ENCODE results near the gene ERMP1. TPM values are rescaled to one million over a fixed set of nuclear protein-coding genes. Genes with fewer than 3 reads are reported as not detected.

ERMP1 gene
- total RNA-seq, 1 experiment from 2014 or later: 25.2 TPM

DNA sequence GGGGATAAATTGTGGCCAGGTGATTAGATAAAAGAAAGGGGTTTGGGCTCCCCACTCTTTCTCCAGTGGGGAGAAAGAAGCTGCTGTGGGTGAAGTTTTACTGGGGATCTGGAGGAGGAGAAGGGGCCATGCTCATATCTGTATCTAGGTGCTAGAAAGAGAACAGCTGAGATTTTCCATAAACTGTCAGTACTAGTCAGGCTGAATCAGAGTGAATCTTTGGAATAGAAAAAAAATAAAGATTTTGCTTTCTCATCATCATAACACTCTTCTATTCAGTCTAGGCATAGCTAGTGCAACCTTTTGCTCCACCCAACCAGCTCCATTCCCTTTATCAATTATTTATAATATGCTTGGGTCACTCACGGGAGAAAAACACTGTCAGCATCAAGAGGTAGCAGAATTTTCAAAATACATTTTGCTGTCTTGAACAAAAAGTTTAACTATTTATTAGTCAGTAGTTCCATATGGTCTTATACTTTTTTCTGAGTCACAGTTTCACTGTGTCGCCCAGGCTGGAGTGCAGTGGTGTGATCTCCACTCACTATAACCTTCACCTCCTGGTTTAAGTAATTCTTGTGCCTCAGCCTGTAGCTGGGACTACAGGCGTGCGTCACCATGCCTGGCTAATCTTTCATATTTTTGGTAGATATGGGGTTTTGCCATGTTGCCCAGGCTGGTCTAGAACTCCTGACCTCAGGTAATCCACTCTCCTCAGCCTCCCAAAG is 21.3 kb upstream of the ERMP1 start:
- DNase-seq (ENCODE audit: low read depth): no peak

DNA sequence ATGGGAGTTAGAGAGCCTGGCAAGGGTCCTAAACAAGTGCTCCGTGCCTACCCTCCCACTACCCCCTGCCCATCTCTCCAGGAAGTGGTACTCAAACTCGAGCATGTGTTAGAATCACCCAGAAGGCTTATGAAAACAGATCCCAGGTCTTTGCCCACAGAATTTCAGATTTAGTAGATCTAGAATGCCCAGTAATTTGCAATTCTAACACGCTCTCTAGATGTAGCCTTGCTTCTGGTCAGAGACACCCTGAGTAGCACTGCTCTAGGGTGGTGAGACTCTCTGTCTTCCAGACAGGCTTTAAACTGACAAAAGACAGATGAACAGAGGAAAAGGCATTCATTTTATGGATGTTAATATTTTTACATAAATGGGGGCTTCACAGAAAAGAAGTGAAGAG is 20.7 kb upstream of the ERMP1 start:
- DNase-seq (ENCODE audit: low read depth): no peak

DNA sequence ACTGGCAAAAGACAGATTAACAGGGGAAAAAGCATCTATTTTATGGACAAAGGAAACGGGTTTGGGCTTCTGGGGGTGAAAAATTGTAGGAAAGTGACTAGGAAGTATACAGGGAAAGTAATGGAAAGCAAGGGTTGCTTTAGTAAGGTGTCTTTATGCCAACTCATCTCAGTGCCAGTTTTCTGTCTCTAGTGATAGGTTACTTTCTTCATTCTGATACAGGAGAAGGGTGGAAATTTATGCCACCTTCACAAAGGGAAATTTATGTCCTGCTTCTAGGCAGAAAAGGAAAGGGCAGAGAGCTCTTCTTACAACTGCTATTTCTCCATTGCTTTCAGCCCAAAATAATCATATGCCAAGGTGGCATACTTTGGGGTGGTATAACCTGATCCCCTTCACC is 20.1 kb upstream of the ERMP1 start:
- DNase-seq (ENCODE audit: low read depth): no peak

DNA sequence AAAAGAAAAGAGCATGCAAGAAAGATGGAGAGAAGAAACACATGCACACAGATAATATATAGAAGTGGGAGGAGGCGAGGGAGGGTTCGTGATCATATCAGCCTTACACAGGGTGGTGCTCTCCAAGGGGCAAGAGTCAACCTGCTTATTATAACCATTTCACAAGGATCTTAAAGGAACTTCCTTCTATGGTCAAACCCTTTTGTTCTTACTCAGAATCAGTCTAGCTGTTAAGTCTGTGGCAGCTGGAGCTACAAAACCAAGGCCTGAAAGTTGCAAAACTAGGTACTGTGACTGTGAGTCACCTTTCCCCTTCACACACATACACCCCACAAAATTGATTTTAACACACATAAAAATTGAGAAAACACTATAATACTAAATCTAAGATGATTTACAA is 18.5 kb upstream of the ERMP1 start:
- peak; percentile 39 for DNase-seq (ENCODE audit: low read depth)

DNA sequence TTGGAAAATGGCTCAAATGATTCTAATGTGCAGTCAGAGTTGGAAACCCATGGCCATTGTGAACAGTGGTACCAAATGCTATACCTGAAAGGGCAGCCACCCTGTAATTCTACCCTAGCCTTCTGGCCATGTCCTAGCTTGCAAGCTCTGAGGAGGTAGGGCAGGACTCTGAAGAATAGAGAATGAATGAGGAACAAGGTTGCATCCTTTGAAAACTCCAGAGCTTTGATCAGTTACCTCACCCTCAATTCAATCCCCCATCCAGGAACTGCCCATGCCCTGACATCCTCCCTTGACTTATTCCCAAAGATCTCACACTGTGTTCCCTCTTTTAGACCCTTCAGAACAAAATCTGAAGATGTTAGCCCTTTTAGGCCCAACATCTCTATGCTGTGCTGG is 17.8 kb upstream of the ERMP1 start:
- no peak for DNase-seq (ENCODE audit: low read depth)

DNA sequence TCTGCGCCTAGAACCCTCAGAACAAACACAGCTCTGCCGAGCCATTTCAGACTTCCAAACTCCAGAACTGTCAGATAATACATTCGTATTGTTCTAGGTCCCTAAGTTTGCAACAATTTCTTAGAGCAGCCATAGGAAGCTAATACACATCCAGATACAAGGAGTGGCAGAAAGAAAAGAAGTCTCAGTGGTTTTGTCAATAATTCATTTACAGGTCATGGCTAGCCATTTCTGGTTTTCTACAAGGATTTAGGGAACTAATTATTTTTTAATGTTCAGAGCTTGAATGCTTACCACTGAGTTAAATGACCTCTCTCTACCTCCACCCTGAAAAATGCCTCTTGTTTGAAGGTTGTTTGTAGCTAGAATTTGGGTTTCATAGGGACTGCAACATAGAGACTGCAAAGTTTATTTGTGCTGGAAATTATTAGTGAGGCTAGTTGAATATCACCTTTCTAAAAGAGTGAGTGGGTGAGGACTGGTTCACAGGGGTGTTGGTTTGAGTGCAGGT is 15.5 kb upstream of the ERMP1 start:
- no peak for DNase-seq (ENCODE audit: low read depth)

DNA sequence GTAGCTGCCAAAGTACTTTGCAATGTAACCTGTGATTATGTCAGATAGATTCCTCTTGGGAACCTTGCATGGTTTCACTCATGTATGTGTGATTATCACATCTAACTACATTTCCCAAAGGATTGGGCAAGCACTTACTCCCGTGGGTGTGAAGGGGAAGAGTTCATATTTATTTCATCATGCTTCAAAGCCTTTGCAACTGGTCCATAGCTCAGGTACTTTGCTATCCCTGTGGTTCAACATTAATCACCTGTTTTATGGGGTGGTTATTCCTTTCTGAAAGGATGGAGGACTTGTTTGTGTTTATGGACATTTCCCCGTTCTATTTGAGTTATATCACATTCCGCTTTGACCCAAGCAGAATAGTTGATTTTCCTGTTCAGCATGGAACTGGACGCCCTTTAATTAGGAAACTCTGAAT is 13.6 kb upstream of the ERMP1 start:
- DNase-seq (ENCODE audit: low read depth): no peak

DNA sequence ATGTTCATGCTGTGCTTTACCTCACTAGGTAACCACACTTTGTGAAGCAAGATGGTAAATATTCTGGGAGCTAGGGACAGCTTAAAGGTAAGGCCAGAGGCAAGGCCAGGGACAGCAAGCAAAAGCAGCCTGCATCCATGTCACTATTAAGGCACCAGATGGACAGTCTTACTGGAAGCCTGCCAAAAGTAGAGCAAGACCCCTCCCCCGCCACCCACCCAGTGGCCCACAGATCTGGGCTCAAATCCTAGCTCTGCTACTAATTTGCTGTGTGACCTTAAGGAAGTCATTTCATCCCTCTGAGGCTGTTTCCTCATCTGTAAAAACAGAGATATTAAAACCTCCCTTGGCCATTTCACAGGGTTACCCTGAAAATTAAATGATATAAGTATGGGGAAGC is 13.2 kb upstream of the ERMP1 start:
- no peak for DNase-seq (ENCODE audit: low read depth)

DNA sequence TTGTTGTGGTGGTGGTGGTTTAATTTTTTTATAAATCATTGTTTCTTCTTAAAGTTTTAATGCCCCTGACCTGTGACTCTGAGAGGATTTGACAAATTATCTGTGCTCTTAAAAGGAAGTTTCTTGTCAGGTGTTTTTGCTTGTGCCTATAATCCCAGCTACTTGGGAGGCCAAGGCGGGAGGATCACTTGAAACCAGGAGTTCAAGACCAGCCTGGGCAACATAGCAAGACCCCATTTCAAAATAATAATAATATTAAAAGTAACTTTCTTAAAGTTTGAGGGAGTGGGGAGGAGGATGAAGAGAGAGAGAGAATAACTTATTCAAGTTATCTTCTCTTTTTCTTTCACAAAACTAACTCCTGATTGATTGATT is 12.2 kb upstream of the ERMP1 start:
- no peak for DNase-seq (ENCODE audit: low read depth)

DNA sequence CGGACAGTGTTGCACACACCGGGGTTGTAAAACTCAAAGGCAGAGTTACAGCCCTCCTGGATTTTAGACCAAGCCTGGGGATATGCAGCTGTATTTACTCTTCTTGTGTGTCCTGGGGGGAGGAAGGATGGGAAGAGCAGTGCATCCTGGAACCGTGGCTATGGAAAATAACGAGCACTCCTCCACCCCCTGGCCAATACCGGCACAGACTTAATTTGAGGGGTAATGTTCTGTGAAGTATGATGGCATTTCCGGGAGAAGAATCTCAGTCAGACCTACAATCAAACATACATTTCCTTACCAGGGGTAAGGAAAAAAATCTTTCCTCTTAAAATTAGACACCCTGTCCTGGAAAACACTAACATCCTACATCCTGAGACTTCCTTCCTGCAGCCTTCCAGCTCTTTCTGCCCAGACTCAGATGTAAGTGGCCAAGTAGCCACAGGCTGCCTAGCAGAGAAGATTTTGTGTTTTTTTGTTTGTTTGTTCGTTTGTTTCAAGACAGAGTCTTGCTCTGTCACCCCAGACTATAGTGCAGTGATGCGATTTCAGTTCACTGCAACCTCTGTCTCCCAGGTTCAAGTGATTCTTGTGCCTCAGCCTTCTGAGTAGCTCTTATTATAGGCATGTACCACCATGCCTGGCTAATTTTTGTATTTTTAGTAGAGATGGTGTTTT is 11.0 kb upstream of the ERMP1 start:
- peak; percentile 89 for DNase-seq (ENCODE audit: low read depth)

DNA sequence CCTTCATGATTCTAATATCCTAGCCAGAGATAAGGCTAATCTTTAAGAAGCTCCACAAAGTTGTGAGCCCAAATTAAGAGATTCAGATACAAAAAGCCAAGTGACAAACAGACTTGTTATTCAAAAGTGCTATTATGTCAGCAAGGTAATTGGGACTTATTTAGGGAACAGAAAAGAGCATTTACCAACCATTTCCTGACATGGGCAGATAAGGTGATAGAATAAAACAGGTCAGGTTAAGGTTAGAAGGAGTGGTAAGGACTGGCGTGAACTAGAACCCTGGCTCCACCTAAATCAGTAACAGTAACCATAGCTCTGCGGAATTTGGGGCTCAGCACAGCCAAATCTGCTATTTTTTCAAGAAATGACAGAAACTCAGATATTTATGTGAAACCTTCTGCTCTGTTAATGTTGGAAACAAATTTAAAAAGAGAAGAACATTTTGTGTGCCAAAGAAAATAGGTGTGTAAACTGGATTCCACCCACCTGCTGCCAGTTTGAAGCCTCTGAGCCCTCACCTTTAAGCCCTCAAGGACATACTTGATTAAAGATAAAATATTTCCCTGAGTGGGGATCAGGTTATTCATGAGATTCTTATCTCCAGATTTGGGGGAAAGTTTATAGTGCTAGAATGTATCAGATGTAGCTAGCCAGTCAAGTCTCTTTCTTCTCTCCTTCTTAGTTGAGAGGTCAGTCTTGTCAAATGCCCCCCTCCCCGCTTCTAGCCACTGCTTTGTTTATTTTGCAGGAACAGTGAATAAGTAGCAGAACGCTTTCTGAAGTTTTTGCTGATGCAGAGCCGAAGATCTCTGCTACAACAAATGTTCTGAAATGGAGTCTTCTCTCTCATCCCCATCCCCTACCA is 10.2 kb upstream of the ERMP1 start:
- no peak for DNase-seq (ENCODE audit: low read depth)

DNA sequence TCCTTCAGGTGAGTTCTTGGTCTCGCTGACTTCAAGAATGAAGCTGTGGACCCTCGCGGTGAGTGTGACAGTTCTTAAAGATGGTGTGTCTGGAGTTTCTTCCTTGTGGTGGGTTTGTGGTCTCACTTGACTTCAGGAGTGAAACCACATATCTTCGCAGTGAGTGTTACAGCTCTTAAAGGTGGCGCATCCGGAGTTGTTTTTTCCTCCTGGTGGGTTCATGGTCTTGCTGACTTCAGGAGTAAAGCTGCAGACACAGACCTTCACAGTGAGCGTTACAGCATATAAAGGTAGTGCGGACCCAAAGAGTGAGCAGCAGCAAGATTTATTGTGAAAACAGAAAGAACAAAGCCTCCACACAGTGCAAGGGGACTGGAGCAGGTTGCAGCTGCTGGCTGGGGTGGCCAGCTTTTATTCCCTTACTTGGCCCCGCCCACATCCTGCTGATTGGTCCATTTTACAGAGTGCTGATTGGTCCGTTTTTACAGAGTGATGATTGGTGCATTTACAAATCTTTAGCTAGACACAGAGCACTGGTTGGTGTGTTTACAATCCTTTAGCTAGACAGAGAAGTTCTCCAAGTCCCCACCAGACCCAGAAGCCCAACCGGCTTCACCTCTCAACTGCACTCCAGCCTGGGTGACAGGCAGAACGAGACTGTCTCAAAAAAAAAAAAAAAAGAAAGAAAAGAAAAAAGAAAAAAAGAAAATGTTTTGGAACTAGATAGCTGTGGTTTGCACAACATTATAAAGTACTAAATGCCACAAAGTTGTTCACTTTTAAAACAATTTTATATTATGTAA is 9.1 kb upstream of the ERMP1 start:
- no peak for DNase-seq (ENCODE audit: low read depth)

DNA sequence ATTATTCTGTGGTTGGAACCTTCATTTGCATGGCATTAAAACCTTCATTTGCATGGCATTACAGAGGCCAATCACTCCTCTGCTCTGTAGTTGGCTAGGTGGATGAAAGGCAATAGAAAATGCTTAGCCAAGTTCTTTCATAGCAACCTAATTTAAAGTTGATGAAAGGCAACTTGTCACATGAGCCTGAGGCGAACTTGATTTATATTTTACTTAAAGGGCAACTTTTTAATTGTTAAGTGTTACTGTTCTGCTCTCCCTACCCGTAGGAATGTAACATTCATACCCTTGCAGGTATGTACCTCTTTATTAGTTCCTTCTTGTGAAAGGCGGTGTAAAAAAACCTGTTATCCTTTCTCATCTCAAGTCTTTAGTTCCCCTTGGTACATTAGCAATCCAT is 7.9 kb upstream of the ERMP1 start:
- DNase-seq (ENCODE audit: low read depth): no peak

DNA sequence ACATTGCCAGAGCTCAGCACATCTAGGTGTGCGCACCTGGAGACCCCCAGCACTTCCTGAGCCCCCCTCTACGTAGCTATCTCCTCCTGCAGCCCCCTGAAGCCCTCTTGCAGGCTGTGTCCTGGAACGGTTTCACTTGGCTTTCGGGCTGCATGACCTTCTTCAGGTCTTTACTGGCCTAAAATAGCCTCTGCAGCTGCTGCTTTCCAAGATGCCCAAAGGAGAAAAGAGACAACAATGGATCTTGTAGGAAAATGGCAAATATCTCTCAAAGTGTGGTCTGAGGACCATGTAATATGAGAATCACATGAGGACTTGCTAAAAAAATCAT is 6.6 kb upstream of the ERMP1 start:
- no peak for DNase-seq (ENCODE audit: low read depth)

DNA sequence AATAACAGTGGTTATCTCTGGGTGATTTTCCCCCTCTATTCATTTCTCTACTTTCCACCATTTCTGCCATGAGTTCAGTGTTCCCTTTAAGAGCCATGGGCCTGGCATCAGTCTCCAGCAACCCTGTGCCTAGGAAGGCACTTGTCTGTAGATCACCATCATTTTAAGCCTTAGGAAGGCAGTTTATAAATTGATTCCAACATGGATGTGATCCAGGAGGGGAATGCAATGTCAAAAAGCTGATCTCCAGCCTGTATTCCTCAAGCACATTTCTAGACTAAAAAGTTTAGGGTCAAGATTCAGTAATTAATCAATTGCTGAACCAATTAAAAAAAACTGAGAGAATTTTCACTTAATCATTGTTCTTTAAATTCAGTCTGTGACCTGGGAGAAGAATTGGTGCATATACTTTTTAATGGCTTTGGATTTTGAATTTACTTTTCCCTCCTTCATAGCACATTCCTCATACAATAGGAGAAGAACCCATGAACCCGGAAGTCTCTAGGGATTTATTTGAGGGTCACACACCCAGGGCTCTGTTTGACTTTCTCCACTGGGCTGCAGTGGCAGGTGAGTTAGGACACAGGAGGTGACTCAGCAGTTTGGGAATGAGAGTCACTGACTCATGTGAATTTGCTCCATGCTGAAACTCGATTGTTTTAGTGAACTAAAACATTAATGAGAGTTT is 6.1 kb upstream of the ERMP1 start:
- peak; percentile 69 for DNase-seq (ENCODE audit: low read depth)

DNA sequence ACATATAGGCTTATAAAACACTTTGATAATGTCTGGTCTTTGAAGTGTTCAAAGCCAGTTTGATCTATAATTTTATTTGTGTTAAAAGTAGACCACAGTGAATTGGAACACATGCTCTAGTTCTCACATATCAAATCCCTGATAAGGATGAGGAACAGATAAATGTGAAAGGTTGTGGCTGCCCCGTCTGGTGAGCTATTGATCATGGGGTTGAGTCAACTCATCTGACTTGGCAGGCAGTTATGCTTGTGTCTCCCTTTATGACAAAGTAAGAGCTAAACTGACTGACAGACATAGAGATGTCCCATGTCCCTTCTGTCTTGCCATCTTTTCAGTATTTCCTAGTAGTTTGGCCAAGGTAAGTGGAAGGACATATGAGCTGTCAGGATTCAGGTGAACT is 2.9 kb upstream of the ERMP1 start:
- no peak for DNase-seq (ENCODE audit: low read depth)

DNA sequence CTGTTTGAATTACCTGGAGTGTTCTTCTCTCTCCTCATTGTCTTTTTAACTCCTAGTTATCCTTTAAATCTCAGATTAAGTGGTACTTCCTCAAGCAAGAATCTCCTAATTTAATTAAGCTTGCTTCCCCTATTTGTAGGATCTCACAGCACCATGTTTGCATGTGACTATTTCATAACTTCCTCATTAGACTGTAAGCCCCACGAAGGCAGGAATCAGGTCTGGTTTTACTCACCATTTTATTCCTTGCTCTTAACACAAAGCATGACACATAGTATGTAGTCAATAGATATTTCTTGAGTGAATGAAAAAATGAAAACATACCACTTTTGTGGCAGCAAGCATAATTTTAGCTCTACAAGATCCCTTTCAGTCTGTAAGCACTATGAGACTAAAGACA is 1.3 kb upstream of the ERMP1 start:
- DNase-seq (ENCODE audit: low read depth): no peak

DNA sequence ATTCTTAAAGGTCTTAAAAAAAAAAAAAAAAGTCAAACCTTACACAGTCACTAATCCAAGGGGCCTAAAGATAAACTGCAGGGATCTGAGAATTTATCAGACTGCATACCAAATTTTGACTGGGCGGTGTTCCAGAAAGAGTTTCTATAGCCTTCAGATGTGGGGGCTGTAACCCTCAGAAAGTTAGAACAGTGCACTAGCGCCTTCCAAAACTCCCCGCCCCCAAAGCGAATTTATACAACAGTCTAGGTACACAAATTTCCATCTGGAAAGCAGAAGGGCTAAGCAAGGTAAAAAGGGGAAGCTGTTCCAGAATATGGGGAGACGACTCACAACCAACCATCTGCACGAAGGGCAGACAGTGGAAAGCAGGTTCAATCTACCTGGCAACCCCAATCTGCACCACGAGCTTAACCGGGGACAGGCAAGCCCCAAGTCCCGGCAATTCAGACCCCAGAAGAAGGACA is 813 bp downstream of the ERMP1 start:
- no peak for DNase-seq (ENCODE audit: low read depth)

DNA sequence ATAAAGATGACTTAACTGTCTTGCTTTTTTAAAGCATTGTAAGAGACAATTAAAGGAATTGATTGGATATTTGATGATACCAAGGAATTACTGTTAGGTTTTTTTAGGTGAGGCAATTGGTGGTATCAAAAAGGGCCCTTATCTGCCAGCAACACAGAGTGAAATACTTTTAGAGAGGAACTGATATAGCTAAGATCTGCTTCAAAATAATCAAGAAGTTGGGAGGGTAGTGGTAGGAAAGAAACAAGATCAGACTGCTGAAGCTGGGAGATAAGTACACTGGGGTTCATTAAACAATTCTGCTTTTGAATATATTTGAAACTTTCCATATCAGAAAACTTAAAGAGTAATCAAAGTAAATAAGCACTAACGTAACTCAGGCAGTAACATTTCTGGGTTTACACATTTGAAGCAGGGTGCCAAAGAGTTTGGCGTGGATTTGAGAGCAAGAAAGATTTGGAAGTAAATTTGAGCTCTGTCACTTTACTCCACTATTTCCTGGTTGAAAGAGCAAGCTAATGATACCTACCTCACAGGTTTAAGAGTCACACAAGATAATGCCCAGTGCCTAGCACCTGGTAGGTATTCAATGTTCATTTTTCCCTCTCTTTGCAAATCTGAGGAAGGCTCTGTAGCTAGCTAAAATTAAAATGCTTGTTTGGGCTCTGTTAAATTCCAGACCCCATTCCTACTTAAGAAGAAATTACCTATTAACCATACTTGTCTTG is 6.9 kb downstream of the ERMP1 start:
- no peak for DNase-seq (ENCODE audit: low read depth)

DNA sequence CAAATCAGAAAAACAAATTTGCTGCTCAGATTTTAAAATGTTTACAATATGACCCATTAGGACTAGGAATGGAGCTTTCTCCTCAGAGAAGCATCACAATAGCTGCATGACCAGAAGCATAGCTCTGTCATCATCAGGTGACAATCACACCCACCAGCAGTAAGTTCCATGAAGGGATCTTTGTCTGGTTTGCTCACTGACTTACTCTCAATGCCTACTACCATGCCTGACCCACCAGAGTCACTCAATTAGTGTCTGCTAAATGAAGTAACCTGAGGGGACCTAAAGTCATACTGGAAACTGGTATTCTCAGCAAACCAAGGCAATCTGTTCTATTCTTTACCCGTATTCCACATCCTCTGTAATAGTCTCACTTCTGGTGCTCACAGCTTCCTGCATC is 7.7 kb downstream of the ERMP1 start:
- no peak for DNase-seq (ENCODE audit: low read depth)

DNA sequence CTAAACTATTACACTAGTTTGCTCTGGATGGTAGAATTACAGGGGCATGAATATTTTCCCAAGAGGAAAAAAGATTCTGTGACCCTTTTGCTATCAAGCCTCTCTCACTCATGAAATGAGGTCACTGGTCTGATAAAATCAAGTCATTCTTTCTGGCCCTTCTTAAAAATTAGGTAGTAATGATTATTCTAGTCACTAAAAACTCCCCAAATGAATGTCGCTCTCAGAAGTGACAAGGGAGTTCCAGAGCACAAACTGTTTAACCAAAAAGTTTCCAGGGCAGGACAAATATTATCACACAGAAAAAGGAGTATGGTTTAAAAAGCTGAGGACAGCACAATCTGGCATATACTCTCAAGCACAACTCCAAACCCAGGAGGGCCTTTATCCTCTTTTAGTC is 12.5 kb downstream of the ERMP1 start:
- no peak for DNase-seq (ENCODE audit: low read depth)

Measured in RPMI7951 (cell line).